Nephron progenitor cell (in vitro differentiated cells): ENCODE results near the gene RHAG.

Source experiments
- DNase-seq: peaks from one replicate; pipeline ENCODE4 v3.0.0; 2021
- H3K27ac Mint-ChIP-seq: 2 replicates; pipeline ENCODE4 v1.8.0; 2021; ENCODE audit warnings: mild to moderate bottlenecking, moderate library complexity, mixed read lengths
- H3K27me3 Mint-ChIP-seq: 2 replicates; pipeline ENCODE4 v1.8.0; 2021; ENCODE audit warnings: mild to moderate bottlenecking, low read depth, mixed read lengths; ENCODE audit not compliant: poor library complexity
- H3K36me3 Mint-ChIP-seq: 2 replicates; pipeline ENCODE4 v1.8.0; 2021; ENCODE audit warnings: low read depth, mixed read lengths
- H3K4me1 Mint-ChIP-seq: 2 replicates; pipeline ENCODE4 v1.8.0; 2021; ENCODE audit warnings: mixed read lengths
- H3K4me3 Mint-ChIP-seq: 2 replicates; pipeline ENCODE4 v1.8.0; 2021; ENCODE audit warnings: mild to moderate bottlenecking, moderate library complexity, mixed read lengths
- H3K9me3 Mint-ChIP-seq: 2 replicates; pipeline ENCODE4 v1.8.0; 2021; ENCODE audit warnings: mild to moderate bottlenecking, moderate library complexity, mixed read lengths
- TF ChIP-seq, protein P1 (sequence below): fragments of 200-600 bp; sonication (generic); IDR thresholded peaks from 2 replicates; pipeline ENCODE4 v1.5.0; 2021; ENCODE audit warnings: antibody characterized with exemption

The RHAG gene

DNA sequence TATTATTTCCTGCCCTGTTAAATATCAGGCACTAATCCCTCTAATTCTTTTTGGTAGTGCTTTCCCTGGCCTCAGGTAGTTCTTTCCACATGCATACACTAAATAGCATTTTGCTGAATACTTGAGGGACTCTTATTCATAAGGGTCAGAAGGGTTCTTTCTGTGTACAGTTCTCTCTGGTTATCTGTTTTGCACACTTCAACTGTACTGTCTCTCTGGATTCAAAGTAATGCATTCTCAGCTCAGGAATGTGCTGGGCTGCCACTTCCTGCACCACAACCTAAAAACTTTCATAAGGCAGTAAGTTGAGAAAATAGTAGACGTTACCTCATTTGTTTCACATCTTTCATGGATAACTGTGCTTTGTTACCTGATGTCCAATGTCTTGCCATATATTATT, 54.1 kb downstream of the RHAG start:
- no peaks in the 10 kb centered on the region for H3K9me3 Mint-ChIP-seq
- no peaks in the 10 kb centered on the region for H3K4me1 Mint-ChIP-seq
- H3K27me3 Mint-ChIP-seq: peaks cover 6% of the 10 kb centered on the region
- TF ChIP-seq, protein P1, sequence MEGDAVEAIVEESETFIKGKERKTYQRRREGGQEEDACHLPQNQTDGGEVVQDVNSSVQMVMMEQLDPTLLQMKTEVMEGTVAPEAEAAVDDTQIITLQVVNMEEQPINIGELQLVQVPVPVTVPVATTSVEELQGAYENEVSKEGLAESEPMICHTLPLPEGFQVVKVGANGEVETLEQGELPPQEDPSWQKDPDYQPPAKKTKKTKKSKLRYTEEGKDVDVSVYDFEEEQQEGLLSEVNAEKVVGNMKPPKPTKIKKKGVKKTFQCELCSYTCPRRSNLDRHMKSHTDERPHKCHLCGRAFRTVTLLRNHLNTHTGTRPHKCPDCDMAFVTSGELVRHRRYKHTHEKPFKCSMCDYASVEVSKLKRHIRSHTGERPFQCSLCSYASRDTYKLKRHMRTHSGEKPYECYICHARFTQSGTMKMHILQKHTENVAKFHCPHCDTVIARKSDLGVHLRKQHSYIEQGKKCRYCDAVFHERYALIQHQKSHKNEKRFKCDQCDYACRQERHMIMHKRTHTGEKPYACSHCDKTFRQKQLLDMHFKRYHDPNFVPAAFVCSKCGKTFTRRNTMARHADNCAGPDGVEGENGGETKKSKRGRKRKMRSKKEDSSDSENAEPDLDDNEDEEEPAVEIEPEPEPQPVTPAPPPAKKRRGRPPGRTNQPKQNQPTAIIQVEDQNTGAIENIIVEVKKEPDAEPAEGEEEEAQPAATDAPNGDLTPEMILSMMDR: no peak
- H3K36me3 Mint-ChIP-seq: no peaks in the 10 kb centered on the region
- H3K27ac Mint-ChIP-seq: no peak overlapping the region
- H3K4me3 Mint-ChIP-seq: no peak overlapping the region
- no peak for DNase-seq

DNA sequence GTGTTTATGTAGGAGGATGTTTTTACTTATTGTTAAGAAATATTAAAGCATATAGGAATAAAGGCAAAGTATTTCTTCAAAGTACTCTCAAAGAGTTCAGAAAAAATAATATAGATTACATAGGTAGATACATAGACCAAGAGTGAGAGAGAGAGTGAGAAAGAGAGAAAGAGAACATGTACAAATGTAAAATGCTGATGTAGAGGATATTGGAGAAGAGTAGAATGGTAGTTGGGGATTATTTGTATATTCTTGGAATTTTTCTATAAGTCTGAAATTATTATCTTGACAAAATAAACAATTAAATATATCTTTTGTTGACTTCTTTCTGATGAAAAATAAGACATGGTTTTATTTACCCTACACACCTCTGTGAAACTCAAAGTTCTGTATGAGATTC, 57.0 kb downstream of the RHAG start:
- Mint-ChIP-seq H3K27ac (no peak overlapping the region), H3K4me3 (no peak overlapping the region), H3K9me3 (no peaks in the 10 kb centered on the region), H3K36me3 (no peaks in the 10 kb centered on the region), H3K4me1 (no peaks in the 10 kb centered on the region), H3K27me3 (peaks cover 4% of the 10 kb centered on the region)
- TF ChIP-seq, protein P1: no peak
- DNase-seq: no peak

DNA sequence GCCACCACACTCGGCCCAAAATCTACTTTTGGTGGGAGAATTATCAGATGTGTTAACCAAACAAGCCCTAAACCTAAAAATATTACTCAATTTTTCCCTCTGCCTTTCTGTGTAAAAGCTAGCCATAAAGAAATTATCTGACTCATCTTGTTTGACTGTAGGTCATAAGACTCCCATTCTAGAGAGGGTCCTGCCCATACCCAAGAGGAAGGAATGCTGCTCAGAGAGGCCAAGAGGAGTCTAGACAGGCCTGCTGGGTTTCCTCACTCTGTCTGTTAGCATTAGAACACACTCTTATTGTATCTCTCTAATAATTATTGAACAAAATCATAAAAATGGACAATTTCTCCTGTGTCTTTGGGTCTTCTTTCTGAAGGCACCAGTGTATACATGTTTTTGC, 60.0 kb downstream of the RHAG start:
- no peaks in the 10 kb centered on the region for H3K4me1 Mint-ChIP-seq
- no peak overlapping the region for H3K4me3 Mint-ChIP-seq
- no peak overlapping the region for H3K27ac Mint-ChIP-seq
- peaks cover 4% of the 10 kb centered on the region for H3K27me3 Mint-ChIP-seq
- TF ChIP-seq, protein P1: no peak
- DNase-seq: no peak
- no peaks in the 10 kb centered on the region for H3K36me3 Mint-ChIP-seq
- no peaks in the 10 kb centered on the region for H3K9me3 Mint-ChIP-seq

DNA sequence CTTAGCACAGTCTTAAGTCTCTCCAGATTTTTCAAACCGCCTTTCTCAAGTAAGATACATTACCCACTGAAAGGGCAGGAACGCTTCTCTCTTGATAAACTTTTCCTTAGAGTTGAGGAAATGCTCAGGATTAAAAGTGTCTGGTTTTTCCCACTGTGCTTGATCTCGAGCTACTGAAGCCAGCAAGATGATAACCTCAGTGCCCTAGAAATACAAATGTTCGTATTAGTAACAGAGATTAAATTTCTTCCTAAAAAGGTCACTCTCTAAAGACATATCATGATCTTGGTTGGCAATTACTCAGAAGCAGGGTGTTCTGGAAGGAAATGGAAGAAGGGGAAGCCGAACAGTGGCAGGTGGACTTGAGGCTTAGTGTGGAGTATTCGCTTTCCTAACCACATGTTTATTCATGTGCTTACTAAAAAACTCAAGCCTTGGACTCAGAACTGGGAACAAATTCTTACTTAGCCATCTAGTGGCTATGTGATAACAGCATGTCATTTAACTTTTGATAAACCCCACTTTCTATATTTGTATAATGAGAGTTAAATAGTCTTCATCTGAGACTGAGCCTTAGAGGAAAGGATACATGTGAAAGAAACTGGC, 66.1 kb downstream of the RHAG start:
- Mint-ChIP-seq H3K27ac (no peak overlapping the region), H3K4me3 (no peak overlapping the region), H3K36me3 (no peaks in the 10 kb centered on the region), H3K9me3 (no peaks in the 10 kb centered on the region), H3K27me3 (peaks cover 6% of the 10 kb centered on the region), H3K4me1 (no peaks in the 10 kb centered on the region)
- TF ChIP-seq, protein P1: no peak
- no peak for DNase-seq

DNA sequence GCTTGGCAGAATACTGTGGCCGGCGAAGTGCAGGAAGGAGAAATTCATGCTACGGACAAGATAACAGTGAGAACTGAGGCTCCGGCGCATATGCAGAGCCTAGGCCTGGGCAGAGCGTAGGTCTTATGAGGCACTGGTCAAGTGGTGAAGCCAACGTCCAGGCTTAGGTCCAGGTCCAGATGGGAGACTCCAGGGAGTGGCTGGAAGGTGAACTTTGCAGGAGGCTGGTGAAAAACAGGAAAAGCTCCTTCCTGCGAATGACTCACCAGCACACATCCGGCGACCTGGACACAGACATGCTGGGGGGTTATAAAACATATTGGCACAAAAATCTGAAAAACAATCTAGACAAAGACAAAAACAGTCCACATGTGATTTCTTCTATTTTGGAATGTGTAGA, 70.8 kb downstream of the RHAG start:
- TF ChIP-seq, protein P1: no peak

DNA sequence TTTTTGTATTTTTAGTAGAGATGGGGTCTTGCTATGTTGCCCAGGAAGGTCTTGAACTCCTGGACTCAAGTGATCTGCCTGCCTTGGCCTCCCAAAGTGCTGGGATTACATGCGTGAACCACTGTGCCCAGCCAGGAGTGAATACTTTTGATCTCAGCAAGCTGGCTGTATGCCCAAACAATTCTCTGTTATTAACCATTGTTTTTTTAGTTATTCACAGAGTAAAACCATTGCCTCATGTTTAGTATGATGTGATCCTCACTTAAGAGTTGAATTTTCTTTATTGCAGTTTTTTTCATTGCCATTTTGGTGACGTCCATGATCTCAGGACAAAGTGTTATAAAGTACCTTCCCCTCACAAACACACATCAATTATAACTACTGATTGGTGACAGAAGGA, 71.4 kb downstream of the RHAG start:
- Mint-ChIP-seq H3K9me3 (peaks cover 6% of the 10 kb centered on the region), H3K27me3 (peaks cover 6% of the 10 kb centered on the region)

More for the DNA sequence above, 70.8 kb downstream of the RHAG start:
- peaks cover 6% of the 10 kb centered on the region for H3K27me3 Mint-ChIP-seq
- H3K36me3 Mint-ChIP-seq: no peaks in the 10 kb centered on the region
- H3K9me3 Mint-ChIP-seq: peaks cover 6% of the 10 kb centered on the region
- H3K27ac Mint-ChIP-seq: no peak overlapping the region
- no peaks in the 10 kb centered on the region for H3K4me1 Mint-ChIP-seq
- no peak overlapping the region for H3K4me3 Mint-ChIP-seq
- DNase-seq: no peak

More for the DNA sequence above, 71.4 kb downstream of the RHAG start:
- Mint-ChIP-seq H3K4me1 (no peaks in the 10 kb centered on the region), H3K27ac (no peak overlapping the region), H3K36me3 (no peaks in the 10 kb centered on the region), H3K4me3 (no peak overlapping the region)
- DNase-seq: no peak
- TF ChIP-seq, protein P1: no peak
